Trophoblast cell (in vitro differentiated cells and primary cell): ENCODE data around the gene KIF20B.

Experiments used
- DNase-seq, 2 donors: peaks; one replicate each; pipeline ENCODE4 v3.0.0-alpha.2; 2016
- H2AFZ ChIP-seq: 2 replicates; pipeline ENCODE4 v1.6.1; 2013; ENCODE audit warnings: low read length, moderate library complexity, mild to moderate bottlenecking; ENCODE audit not compliant: insufficient read depth, poor library complexity
- H2AK5ac ChIP-seq: 2 replicates; pipeline ENCODE4 v1.6.1; 2013; ENCODE audit warnings: mild to moderate bottlenecking, low read length
- H2BK120ac ChIP-seq: 2 replicates; pipeline ENCODE4 v1.6.1; 2013; ENCODE audit warnings: low read length, mild to moderate bottlenecking, moderate library complexity; ENCODE audit not compliant: insufficient read depth, poor library complexity
- H2BK12ac ChIP-seq: 2 replicates; pipeline ENCODE4 v1.6.1; 2013; ENCODE audit warnings: mild to moderate bottlenecking, low read length, moderate library complexity
- H2BK5ac ChIP-seq: 2 replicates; pipeline ENCODE4 v1.6.1; 2013; ENCODE audit warnings: low read length, low read depth, moderate library complexity, mild to moderate bottlenecking; ENCODE audit not compliant: poor library complexity
- H3K14ac ChIP-seq: 2 replicates; pipeline ENCODE4 v1.6.1; 2013; ENCODE audit warnings: mild to moderate bottlenecking, low read length
- H3K18ac ChIP-seq: 2 replicates; pipeline ENCODE4 v1.6.1; 2013; ENCODE audit warnings: mild to moderate bottlenecking, low read length
- H3K23ac ChIP-seq: 2 replicates; pipeline ENCODE4 v1.6.1; 2013; ENCODE audit warnings: low read length
- H3K27ac ChIP-seq: 2 replicates; pipeline ENCODE4 v1.5.1; 2013; ENCODE audit warnings: low read depth, mild to moderate bottlenecking, inconsistent platforms, low read length, moderate library complexity
- H3K27me3 ChIP-seq: 2 replicates; pipeline ENCODE4 v1.6.1; 2013; ENCODE audit warnings: inconsistent platforms, mild to moderate bottlenecking, low read length, moderate library complexity; ENCODE audit not compliant: insufficient read depth
- H3K36me3 ChIP-seq, 2 experiments: 1 replicate in 1 of 2; 2 replicates in 1 of 2; pipeline ENCODE4 v1.6.1; 2013; ENCODE audit warnings: low read length in 2 of 2, mild to moderate bottlenecking in 2 of 2, moderate library complexity in 1 of 2; ENCODE audit not compliant: insufficient read depth in 2 of 2, control insufficient read depth in 1 of 2
- H3K4ac ChIP-seq: 2 replicates; pipeline ENCODE4 v1.6.1; 2013; ENCODE audit warnings: low read depth, mild to moderate bottlenecking, low read length, moderate library complexity
- H3K4me1 ChIP-seq, 2 experiments: 1 replicate in 1 of 2; 2 replicates in 1 of 2; pipeline ENCODE4 v1.6.1; 2013; ENCODE audit warnings: low read length in 2 of 2, mild to moderate bottlenecking in 2 of 2, moderate library complexity in 1 of 2; ENCODE audit not compliant: insufficient read depth in 2 of 2, control insufficient read depth in 1 of 2
- H3K4me2 ChIP-seq: 2 replicates; pipeline ENCODE4 v1.6.1; 2013; ENCODE audit warnings: inconsistent platforms, mild to moderate bottlenecking, low read length, moderate library complexity
- H3K4me3 ChIP-seq: 2 replicates; pipeline ENCODE4 v1.5.1; 2013; ENCODE audit warnings: mild to moderate bottlenecking, low read depth, low read length, inconsistent platforms
- H3K79me1 ChIP-seq: one replicate; pipeline ENCODE4 v1.6.1; 2013; ENCODE audit warnings: low read length
- H3K79me2 ChIP-seq: 2 replicates; pipeline ENCODE4 v1.6.1; 2013; ENCODE audit warnings: low read length, mild to moderate bottlenecking; ENCODE audit not compliant: control insufficient read depth, insufficient read depth, poor library complexity
- H3K9ac ChIP-seq: 2 replicates; pipeline ENCODE4 v1.6.1; 2013; ENCODE audit warnings: mild to moderate bottlenecking, low read length
- H3K9me3 ChIP-seq: 2 replicates; pipeline ENCODE4 v1.6.1; 2013; ENCODE audit warnings: low read depth, mild to moderate bottlenecking, control low read depth, inconsistent platforms, low read length; ENCODE audit not compliant: insufficient read depth
- H4K12ac ChIP-seq: 2 replicates; pipeline ENCODE4 v1.6.1; 2013; ENCODE audit warnings: low read depth, mild to moderate bottlenecking, low read length, moderate library complexity
- H4K8ac ChIP-seq: 2 replicates; pipeline ENCODE4 v1.6.1; 2013; ENCODE audit warnings: low read depth, mild to moderate bottlenecking, low read length, moderate library complexity
- H4K91ac ChIP-seq: one replicate; pipeline ENCODE4 v1.6.1; 2013; ENCODE audit warnings: low read depth, mild to moderate bottlenecking, low read length, moderate library complexity
- WGBS: extraction: QIAGEN DNeasy Blood & Tissue Kit; methylation state at CpG from one replicate; pipeline ENCODE4 v1.1.7; 2013; ENCODE audit warnings: missing lambda C conversion rate; ENCODE audit not compliant: insufficient read length, insufficient coverage; ENCODE audit errors: extremely low coverage; 5-methylcytosine and 5-hydroxymethylcytosine counted together

Gene KIF20B

GRCh38 chr10:89776665-89777064 is 75.3 kb downstream of the KIF20B start:
- Histone ChIP-seq H3K79me2 (no peaks in the 10 kb centered on the region), H3K23ac (no peak overlapping the region), H3K18ac (no peak overlapping the region), H3K36me3 (peaks cover 5 to 7% of the 10 kb centered on the region in 2 experiments), H2BK12ac (no peak overlapping the region), H3K9me3 (no peaks in the 10 kb centered on the region), H2AK5ac (no peak overlapping the region), H3K4me2 (no peak overlapping the region), H3K4me3 (no peak overlapping the region), H3K9ac (no peak overlapping the region), H2BK120ac (no peak overlapping the region), H4K12ac (no peak overlapping the region), H3K4ac (no peak overlapping the region), H4K91ac (no peak overlapping the region), H3K27me3 (no peaks in the 10 kb centered on the region), H3K14ac (no peak overlapping the region), H3K27ac (no peak overlapping the region), H3K79me1 (no peaks in the 10 kb centered on the region), H2BK5ac (no peak overlapping the region), H4K8ac (no peak overlapping the region), H2AFZ (no peak overlapping the region), H3K4me1 (no peaks in the 10 kb centered on the region)
- DNase-seq = no peak

GRCh38 chr10:89782470-89782869 is 81.1 kb downstream of the KIF20B start:
- H3K23ac ChIP-seq = no peak overlapping the region
- no peak overlapping the region for H3K4ac ChIP-seq
- no peaks in the 10 kb centered on the region for H3K9me3 ChIP-seq
- no peak overlapping the region for H3K14ac ChIP-seq
- no peaks in the 10 kb centered on the region for H3K4me1 ChIP-seq
- H2BK120ac ChIP-seq = no peak overlapping the region
- no peak overlapping the region for H3K9ac ChIP-seq
- H3K27ac ChIP-seq = no peak overlapping the region
- no peak overlapping the region for H4K8ac ChIP-seq
- no CpG with 5 or more reads among the region's 2 CpGs for WGBS
- peaks cover 5 to 7% of the 10 kb centered on the region in 2 experiments for H3K36me3 ChIP-seq
- no peak overlapping the region for H3K4me3 ChIP-seq
- H3K27me3 ChIP-seq = no peaks in the 10 kb centered on the region
- H3K18ac ChIP-seq = no peak overlapping the region
- no peak overlapping the region for H3K4me2 ChIP-seq
- no peak overlapping the region for H2BK12ac ChIP-seq
- H2AK5ac ChIP-seq = no peak overlapping the region
- H4K91ac ChIP-seq = no peak overlapping the region
- H2BK5ac ChIP-seq = no peak overlapping the region
- no peak overlapping the region for H4K12ac ChIP-seq
- no peaks in the 10 kb centered on the region for H3K79me2 ChIP-seq
- no peak overlapping the region for H2AFZ ChIP-seq
- no peak for DNase-seq
- no peaks in the 10 kb centered on the region for H3K79me1 ChIP-seq

GRCh38 chr10:89783406-89783805 is 82.0 kb downstream of the KIF20B start:
- no peaks in the 10 kb centered on the region for H3K79me1 ChIP-seq
- no peak overlapping the region for H3K4ac ChIP-seq
- no peak for DNase-seq
- H3K79me2 ChIP-seq = no peaks in the 10 kb centered on the region
- H3K9me3 ChIP-seq = no peaks in the 10 kb centered on the region
- peaks cover 5 to 7% of the 10 kb centered on the region in 2 experiments for H3K36me3 ChIP-seq
- H3K4me2 ChIP-seq = no peak overlapping the region
- H2BK120ac ChIP-seq = no peak overlapping the region
- H4K12ac ChIP-seq = no peak overlapping the region
- H3K23ac ChIP-seq = no peak overlapping the region
- H2BK5ac ChIP-seq = no peak overlapping the region
- H3K4me1 ChIP-seq = no peaks in the 10 kb centered on the region
- H3K27me3 ChIP-seq = no peaks in the 10 kb centered on the region
- no peak overlapping the region for H2BK12ac ChIP-seq
- H3K27ac ChIP-seq = no peak overlapping the region
- no peak overlapping the region for H4K91ac ChIP-seq
- no peak overlapping the region for H3K14ac ChIP-seq
- H3K18ac ChIP-seq = no peak overlapping the region
- H2AK5ac ChIP-seq = no peak overlapping the region
- no peak overlapping the region for H3K4me3 ChIP-seq
- H4K8ac ChIP-seq = no peak overlapping the region
- H3K9ac ChIP-seq = no peak overlapping the region
- no peak overlapping the region for H2AFZ ChIP-seq

GRCh38 chr10:89785095-89785494 is 83.7 kb downstream of the KIF20B start:
- Histone ChIP-seq H3K18ac (no peak overlapping the region), H4K91ac (no peak overlapping the region), H3K79me2 (no peaks in the 10 kb centered on the region), H2BK12ac (no peak overlapping the region), H2AFZ (no peak overlapping the region), H3K27me3 (no peaks in the 10 kb centered on the region), H3K23ac (no peak overlapping the region), H3K4me2 (no peak overlapping the region), H2AK5ac (no peak overlapping the region), H3K4ac (no peak overlapping the region), H4K12ac (no peak overlapping the region), H2BK120ac (no peak overlapping the region), H2BK5ac (no peak overlapping the region), H3K14ac (no peak overlapping the region), H3K27ac (no peak overlapping the region), H3K9ac (no peak overlapping the region), H4K8ac (no peak overlapping the region), H3K4me3 (no peak overlapping the region), H3K4me1 (no peaks in the 10 kb centered on the region), H3K36me3 (peaks cover 5 to 7% of the 10 kb centered on the region in 2 experiments), H3K9me3 (no peaks in the 10 kb centered on the region), H3K79me1 (no peaks in the 10 kb centered on the region)
- WGBS = no CpG with 5 or more reads among the region's 3 CpGs
- no peak for DNase-seq
